Measurements from ENCODE around the gene LPP. TPM values are rescaled to one million over a fixed set of nuclear protein-coding genes. Genes with fewer than 3 reads are reported as not detected.
"Not testable (repeated sequence)": the region's sequence is repeated elsewhere in the genome, so short reads cannot be mapped to it uniquely, and the experiment has no call there.

LPP gene
- total RNA-seq, 2 donors from 2014 or later, result 1,601 to 1,705 TPM

DNA sequence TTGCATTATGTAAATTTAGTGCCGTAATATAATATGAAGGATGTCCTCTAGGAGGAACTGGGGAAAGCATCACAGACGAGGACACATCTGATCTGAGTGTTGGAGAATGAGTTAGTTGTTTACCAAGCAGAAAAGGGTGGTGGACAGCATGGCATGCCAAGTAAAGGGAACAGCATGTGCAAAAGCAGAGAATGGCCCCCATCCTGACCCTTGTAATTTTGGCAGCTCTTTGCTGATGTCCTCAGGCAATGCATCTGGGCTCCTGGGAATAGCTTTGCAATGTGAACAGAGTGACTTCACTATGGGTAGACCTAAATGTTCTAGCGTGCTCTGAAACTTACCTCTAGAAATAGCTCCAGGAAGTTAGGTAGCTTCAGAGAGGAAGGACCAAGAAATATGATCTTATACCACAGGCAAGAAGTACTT is 263.3 kb downstream of the LPP start:
- intact Hi-C loops (cut with DNase I), result no loop called here
- DNase-seq (ENCODE audit: low spot score), result no peak

DNA sequence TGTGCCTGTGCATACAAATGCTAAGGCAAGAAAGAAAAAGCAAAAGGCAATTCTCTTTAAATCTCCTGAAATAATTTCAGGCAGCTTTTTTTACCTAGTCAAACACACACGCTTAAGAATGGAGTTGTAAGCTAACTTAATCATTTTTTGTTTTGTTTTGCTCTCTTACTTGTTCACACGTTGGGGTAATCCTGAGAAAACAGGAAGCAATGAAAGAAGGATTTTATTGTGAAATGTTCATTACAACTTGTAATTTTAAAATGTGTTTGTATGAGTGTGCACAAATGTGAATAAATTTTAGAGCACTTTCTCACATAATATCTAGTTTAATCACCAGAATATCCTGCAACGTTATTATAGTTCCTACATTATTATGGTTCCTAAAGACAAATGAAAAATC is 263.8 kb downstream of the LPP start:
- intact Hi-C loops (cut with DNase I), result no loop called here
- DNase-seq (ENCODE audit: low spot score), result no peak

- no peak for DNase-seq (ENCODE audit: low spot score)
- intact Hi-C loops (cut with DNase I), result no loop called here
These were observed 267.3 kb downstream of the LPP start for GRCh38 chr3:188421151-188421821.

- DNase-seq (ENCODE audit: low spot score), result no peak
- intact Hi-C loops (cut with DNase I), result no loop called here
These were observed 268.0 kb downstream of the LPP start for GRCh38 chr3:188421836-188422540.

GRCh38 chr3:188427981-188428380 is 274.0 kb downstream of the LPP start:
- intact Hi-C loops (cut with DNase I); DNase-seq (ENCODE audit: low spot score): not testable (repeated sequence)

GRCh38 chr3:188431040-188431439 is 277.1 kb downstream of the LPP start:
- intact Hi-C loops (cut with DNase I), result no loop called here
- no peak for DNase-seq (ENCODE audit: low spot score)

- intact Hi-C loops (cut with DNase I), result no loop called here
- no peak for DNase-seq (ENCODE audit: low spot score)
These were observed 277.6 kb downstream of the LPP start for GRCh38 chr3:188431553-188431952.

DNA sequence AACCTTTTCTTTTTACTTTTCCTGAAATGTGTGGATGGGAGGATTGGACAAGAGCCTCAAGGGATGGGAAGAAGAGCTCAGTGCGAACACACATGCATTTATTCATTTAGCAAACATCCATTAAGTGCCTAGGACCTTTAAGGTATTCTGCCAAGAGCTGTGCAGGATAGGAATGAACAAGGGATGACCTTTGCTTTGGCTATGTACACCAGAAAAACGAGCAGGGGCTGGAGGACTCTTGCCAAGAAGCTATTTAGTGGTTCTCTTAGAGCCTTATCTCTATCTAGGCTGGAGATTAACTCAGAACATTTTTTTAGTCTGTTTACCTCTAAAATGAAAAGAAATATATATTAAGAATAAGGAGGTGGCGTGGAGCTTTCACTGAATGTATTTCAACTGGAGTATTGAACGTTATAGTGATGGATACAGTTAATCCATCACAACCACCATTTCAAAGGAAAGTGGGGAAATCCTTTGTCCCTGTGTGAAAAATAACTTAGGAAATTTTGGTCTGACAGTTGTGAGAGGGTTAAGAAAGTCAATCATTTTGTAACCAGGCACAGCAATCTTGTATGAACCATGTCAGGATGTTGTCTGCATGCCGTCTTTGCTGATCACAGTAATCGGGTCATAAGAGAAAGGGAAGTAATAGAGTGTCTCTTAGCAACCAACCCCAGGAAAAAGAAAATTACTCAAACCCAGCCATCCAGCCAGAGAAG is 279.0 kb downstream of the LPP start:
- intact Hi-C loops (cut with DNase I), result no loop called here
- DNase-seq (ENCODE audit: low spot score), result no peak

GRCh38 chr3:188433521-188434150 is 279.7 kb downstream of the LPP start:
- intact Hi-C loops (cut with DNase I), result no loop called here
- DNase-seq (ENCODE audit: low spot score), result no peak

DNA sequence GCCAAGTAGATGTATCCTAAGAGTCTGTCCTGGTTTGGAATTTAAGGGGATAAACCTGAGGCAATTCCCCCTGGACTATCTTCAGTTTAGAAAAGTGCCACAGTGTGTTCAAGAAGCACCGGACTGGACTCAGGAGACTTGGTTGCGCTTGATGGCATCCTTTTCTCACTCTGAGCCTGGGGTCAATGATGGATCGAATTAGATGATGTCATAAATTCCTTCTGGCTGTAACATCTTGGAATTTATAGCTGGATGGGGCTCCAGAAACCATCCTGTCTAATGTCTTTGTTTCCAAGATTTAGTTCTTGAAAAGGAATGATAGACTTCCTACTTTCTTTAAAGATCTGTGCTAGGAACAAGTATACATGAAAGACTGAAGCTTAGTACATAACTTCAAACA is 280.6 kb downstream of the LPP start:
- no peak for DNase-seq (ENCODE audit: low spot score)
- intact Hi-C loops (cut with DNase I), result no loop called here

DNA sequence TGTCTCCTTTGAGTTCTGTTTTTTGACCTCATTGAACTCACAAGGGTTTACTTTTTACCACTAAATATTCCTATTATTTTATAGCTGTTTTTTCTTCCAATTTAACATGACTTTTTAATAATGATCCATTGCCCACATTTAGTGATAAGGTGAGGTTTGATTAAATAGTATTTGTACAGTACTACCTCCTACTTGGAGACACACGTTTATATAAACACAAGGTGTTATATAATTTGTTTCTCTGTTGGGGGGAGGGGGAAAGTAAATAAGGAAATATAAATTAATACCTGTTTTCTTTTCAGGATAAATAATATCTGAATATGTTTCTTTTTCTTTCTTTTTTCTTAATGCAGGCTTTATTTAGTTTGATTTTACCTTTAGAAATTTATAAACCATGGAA is 281.3 kb downstream of the LPP start:
- intact Hi-C loops (cut with DNase I), result no loop called here
- DNase-seq (ENCODE audit: low spot score), result no peak

GRCh38 chr3:188437926-188438325 is 284.0 kb downstream of the LPP start:
- intact Hi-C loops (cut with DNase I), result no loop called here
- no peak for DNase-seq (ENCODE audit: low spot score)

DNA sequence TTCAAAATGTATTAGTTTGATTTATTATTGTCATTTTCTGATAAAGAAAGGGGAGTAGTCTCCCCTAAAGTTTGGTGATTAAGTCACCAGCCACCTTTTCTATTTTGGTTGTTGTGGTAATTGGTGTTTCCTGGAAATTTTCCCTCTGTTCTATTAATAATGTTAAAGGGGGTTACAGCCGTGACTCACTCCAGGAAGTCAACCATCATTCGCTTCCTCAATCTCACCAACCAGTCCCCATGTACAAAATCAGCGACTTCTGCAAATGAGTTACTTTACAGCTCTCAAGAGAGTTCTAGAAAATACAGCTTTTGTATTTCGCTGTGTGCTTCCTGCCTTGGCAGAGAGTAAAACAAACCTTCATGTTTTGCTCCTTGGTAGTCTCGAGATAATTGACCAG is 285.1 kb downstream of the LPP start:
- intact Hi-C loops (cut with DNase I), result no loop called here
- DNase-seq (ENCODE audit: low spot score), result no peak

DNA sequence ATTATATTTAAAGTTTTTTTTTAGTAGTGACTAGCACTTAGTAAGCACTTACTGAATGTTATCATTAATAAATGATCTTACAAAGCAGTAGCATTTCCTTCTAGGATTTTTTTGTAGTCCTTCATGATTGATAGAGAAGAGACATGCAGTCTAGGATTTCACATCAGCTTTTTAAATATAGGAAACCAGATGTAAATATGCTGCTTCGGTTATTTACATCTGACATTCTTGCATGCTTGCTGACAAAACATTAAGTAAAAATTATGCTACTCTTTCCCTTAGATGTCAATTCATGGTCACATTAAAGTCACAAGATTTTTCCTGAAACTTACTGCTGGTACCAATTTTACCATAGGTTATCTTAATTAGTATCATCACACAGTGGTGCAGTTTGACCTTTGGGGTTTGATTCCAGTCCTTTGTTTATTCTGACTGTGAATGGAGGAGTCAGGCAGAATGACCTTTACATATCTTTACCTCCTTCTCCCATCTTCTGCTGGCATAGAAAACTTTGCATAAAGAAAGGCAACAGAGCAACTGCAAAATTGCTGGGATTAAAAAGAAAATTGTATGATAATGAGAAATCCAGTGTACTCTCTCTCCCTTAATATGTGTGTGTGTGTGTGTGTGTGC is 286.5 kb downstream of the LPP start:
- intact Hi-C loops (cut with DNase I), result no loop called here
- DNase-seq (ENCODE audit: low spot score), result no peak

DNA sequence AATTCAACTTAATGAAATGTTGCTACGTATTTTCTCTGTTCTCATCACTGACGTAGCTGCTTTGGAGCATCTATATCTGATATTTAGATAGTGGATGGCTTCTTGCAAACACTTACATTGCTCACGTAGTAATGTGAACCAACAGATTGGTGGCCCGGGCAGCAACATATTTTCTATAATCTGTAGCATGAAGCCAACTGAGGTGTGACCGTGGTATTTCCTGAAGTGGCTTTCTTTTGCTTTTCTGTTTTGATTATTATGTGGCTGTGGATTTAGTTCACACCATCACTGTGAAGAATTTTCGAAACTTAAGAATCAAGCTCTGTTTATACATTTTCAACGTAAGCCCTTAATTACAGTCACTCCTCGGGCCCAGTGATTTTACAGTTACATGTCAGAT is 288.5 kb downstream of the LPP start:
- DNase-seq (ENCODE audit: low spot score), result no peak
- intact Hi-C loops (cut with DNase I), result no loop called here

DNA sequence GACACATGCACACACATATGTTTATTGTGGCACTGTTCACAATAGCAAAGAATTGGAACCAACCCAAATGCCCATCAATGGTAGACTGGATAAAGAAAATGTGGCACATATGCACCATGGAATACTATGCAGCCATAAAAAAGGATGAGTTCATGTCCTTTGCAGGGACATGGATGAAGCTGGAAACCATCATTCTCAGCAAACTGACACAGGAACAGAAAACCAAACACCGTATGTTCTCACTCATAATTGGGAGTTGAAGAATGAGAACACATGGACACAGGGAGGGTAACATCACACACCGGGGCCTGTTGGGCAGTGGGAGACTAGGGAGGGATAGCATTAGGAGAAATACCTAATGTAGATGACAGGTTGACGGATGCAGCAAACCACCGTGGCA is 291.2 kb downstream of the LPP start:
- DNase-seq (ENCODE audit: low spot score); intact Hi-C loops (cut with DNase I): not testable (repeated sequence)

DNA sequence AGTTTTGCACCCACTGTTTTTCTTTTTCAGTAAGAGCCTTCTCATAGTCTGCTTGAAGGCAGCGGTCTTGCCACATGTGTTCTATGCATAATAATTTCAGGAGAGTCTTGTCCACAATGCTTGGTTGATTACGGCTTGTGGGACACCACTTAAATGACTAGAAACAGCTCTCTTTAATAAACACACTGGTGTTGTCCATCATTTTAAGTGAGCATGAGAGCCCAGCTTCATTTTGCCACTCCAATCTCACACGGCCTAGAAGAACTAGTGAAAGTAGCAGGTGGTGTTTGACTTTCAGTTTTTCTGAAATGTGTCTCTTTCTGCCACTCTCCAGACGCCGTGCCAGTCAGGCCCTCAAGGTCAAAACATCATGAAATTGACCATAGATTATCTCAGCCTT is 292.1 kb downstream of the LPP start:
- intact Hi-C loops (cut with DNase I), result no loop called here
- DNase-seq (ENCODE audit: low spot score), result no peak

DNA sequence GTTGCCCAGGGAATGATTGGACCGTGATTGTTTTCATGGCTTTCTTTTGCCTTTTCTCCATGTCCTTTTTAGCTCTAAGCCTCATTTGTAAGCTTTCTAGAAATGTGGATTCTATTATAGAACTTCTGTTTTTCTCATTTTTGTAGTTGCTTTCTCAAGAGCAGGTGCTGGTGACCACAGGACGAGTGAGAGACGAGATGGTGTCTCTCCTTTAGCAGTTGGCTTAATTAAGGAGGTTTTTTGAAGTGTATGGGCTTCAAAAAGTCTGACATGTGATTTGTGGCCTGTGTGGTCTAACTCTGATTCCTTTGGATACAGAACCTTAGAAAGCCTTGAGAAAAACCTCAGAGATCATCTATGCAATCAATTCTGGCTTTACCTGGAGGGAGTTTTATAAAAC is 292.8 kb downstream of the LPP start:
- DNase-seq (ENCODE audit: low spot score), result no peak
- intact Hi-C loops (cut with DNase I), result no loop called here

GRCh38 chr3:188448813-188449212 is 294.9 kb downstream of the LPP start:
- intact Hi-C loops (cut with DNase I), result no loop called here
- no peak for DNase-seq (ENCODE audit: low spot score)

GRCh38 chr3:188449421-188449820 is 295.5 kb downstream of the LPP start:
- no peak for DNase-seq (ENCODE audit: low spot score)
- intact Hi-C loops (cut with DNase I), result no loop called here

All from posterior vena cava (tissue), 2 donors.